Fibroblast of skin of right biceps (primary cell): ENCODE results near the gene RGS7.
"Not testable (repeated sequence)": the region's sequence is repeated elsewhere in the genome, so short reads cannot be mapped to it uniquely, and the experiment has no call there.

Experiments used
- DNase-seq: peaks from one replicate; pipeline ENCODE4 v3.0.0-alpha.2; 2013

RGS7 gene

GRCh38 chr1:241331328-241332036 is 25.5 kb downstream of the RGS7 start:
- DNase-seq: no peak

GRCh38 chr1:241330619-241331327 is 26.2 kb downstream of the RGS7 start:
- DNase-seq: no peak

GRCh38 chr1:241325456-241325855 is 31.5 kb downstream of the RGS7 start:
- DNase-seq: no peak

GRCh38 chr1:241323514-241324195 is 33.4 kb downstream of the RGS7 start:
- peak; percentile 25 for DNase-seq

- no peak for DNase-seq
Measured at GRCh38 chr1:241317676-241318075, 39.3 kb downstream of the RGS7 start.

GRCh38 chr1:241316372-241316771 is 40.6 kb downstream of the RGS7 start:
- no peak for DNase-seq

GRCh38 chr1:241311056-241311746 is 45.8 kb downstream of the RGS7 start:
- DNase-seq: no peak

GRCh38 chr1:241310451-241310850 is 46.6 kb downstream of the RGS7 start:
- no peak for DNase-seq

- no peak for DNase-seq
Measured at GRCh38 chr1:241309651-241310050, 47.4 kb downstream of the RGS7 start.

GRCh38 chr1:241308471-241308870 is 48.5 kb downstream of the RGS7 start:
- DNase-seq: no peak

- DNase-seq: no peak
Measured at GRCh38 chr1:241308011-241308410, 49.0 kb downstream of the RGS7 start.

- DNase-seq: no peak
Measured at GRCh38 chr1:241306125-241306790, 50.7 kb downstream of the RGS7 start.

- DNase-seq: not testable (repeated sequence)
Measured at GRCh38 chr1:241302024-241302423, 55.0 kb downstream of the RGS7 start.

- DNase-seq: no peak
Measured at GRCh38 chr1:241299347-241299746, 57.7 kb downstream of the RGS7 start.

GRCh38 chr1:241292973-241293372 is 64.0 kb downstream of the RGS7 start:
- DNase-seq: no peak

GRCh38 chr1:241291548-241291947 is 65.5 kb downstream of the RGS7 start:
- DNase-seq: not testable (repeated sequence)

- DNase-seq: no peak
Measured at GRCh38 chr1:241286486-241286885, 70.5 kb downstream of the RGS7 start.

- no peak for DNase-seq
Measured at GRCh38 chr1:241276391-241276790, 80.6 kb downstream of the RGS7 start.

GRCh38 chr1:241275981-241276380 is 81.0 kb downstream of the RGS7 start:
- no peak for DNase-seq

- no peak for DNase-seq
Measured at GRCh38 chr1:241275226-241275625, 81.8 kb downstream of the RGS7 start.

- no peak for DNase-seq
Measured at GRCh38 chr1:241274693-241275092, 82.3 kb downstream of the RGS7 start.

GRCh38 chr1:241272828-241273227 is 84.2 kb downstream of the RGS7 start:
- DNase-seq: no peak

- DNase-seq: no peak
Measured at GRCh38 chr1:241271427-241271826, 85.6 kb downstream of the RGS7 start.
